ENCODE measurements around the gene HUWE1. TPM values are rescaled to one million over a fixed set of nuclear protein-coding genes. Genes with fewer than 3 reads are reported as not detected.

Gene HUWE1
- polyA plus RNA-seq, 1 donor, result 79.0 TPM

GRCh38 chrX:53621418-53621986 is 65.0 kb downstream of the HUWE1 start:
- DNase-seq (ENCODE audit: low read depth), result no peak

GRCh38 chrX:53616946-53617345 is 69.6 kb downstream of the HUWE1 start:
- no peak for DNase-seq (ENCODE audit: low read depth)

GRCh38 chrX:53606456-53606855 is 80.1 kb downstream of the HUWE1 start:
- DNase-seq (ENCODE audit: low read depth), result no peak

- no peak for DNase-seq (ENCODE audit: low read depth)
These were observed 81.5 kb downstream of the HUWE1 start for GRCh38 chrX:53605004-53605403.

- DNase-seq (ENCODE audit: low read depth), result no peak
These were observed 86.6 kb downstream of the HUWE1 start for GRCh38 chrX:53599781-53600396.

- DNase-seq (ENCODE audit: low read depth), result no peak
These were observed 88.3 kb downstream of the HUWE1 start for GRCh38 chrX:53598169-53598568.

- DNase-seq (ENCODE audit: low read depth), result no peak
These were observed 91.2 kb downstream of the HUWE1 start for GRCh38 chrX:53595266-53595810.

- no peak for DNase-seq (ENCODE audit: low read depth)
These were observed 92.2 kb downstream of the HUWE1 start for GRCh38 chrX:53594354-53594753.

- DNase-seq (ENCODE audit: low read depth), result no peak
These were observed 98.6 kb downstream of the HUWE1 start for GRCh38 chrX:53587795-53588420.

- DNase-seq (ENCODE audit: low read depth), result no peak
These were observed 101.6 kb downstream of the HUWE1 start for GRCh38 chrX:53584891-53585290.

GRCh38 chrX:53583571-53583970 is 102.9 kb downstream of the HUWE1 start:
- no peak for DNase-seq (ENCODE audit: low read depth)

GRCh38 chrX:53580742-53581504 is 105.6 kb downstream of the HUWE1 start:
- no peak for DNase-seq (ENCODE audit: low read depth)

GRCh38 chrX:53571494-53571893 is 115.0 kb downstream of the HUWE1 start:
- no peak for DNase-seq (ENCODE audit: low read depth)

- no peak for DNase-seq (ENCODE audit: low read depth)
These were observed 123.2 kb downstream of the HUWE1 start for GRCh38 chrX:53563324-53563723.

GRCh38 chrX:53561912-53562311 is 124.6 kb downstream of the HUWE1 start:
- no peak for DNase-seq (ENCODE audit: low read depth)

- DNase-seq (ENCODE audit: low read depth), result no peak
These were observed 127.9 kb downstream of the HUWE1 start for GRCh38 chrX:53558646-53559045.

- DNase-seq (ENCODE audit: low read depth), result no peak
These were observed 129.7 kb downstream of the HUWE1 start for GRCh38 chrX:53556868-53557267.

GRCh38 chrX:53550756-53551463 is 135.6 kb downstream of the HUWE1 start:
- no peak for DNase-seq (ENCODE audit: low read depth)

- no peak for DNase-seq (ENCODE audit: low read depth)
These were observed 138.9 kb downstream of the HUWE1 start for GRCh38 chrX:53547668-53548067.

GRCh38 chrX:53544936-53545335 is 141.6 kb downstream of the HUWE1 start:
- DNase-seq (ENCODE audit: low read depth), result no peak

GRCh38 chrX:53538781-53539180 is 147.7 kb downstream of the HUWE1 start:
- DNase-seq (ENCODE audit: low read depth), result no peak

Data from forelimb muscle (tissue), 1 donor.